ENCODE data around the gene GRIN3A. TPM values are rescaled to one million over a fixed set of nuclear protein-coding genes. Genes with fewer than 3 reads are reported as not detected.

GRIN3A gene
- total RNA-seq, 4 donors from 2014 or later = 0.27 to 0.48 (median 0.37) TPM; not detected in 1

- TF ChIP-seq EP300 (IDR thresholded peaks at IDR 0.05; ENCODE audit: low read depth) (no peak), POLR2A (IDR thresholded peaks at IDR 0.05) (no peak), POLR2AphosphoS5 (IDR thresholded peaks at IDR 0.05) (no peak)
- TF ChIP-seq, protein P1, sequence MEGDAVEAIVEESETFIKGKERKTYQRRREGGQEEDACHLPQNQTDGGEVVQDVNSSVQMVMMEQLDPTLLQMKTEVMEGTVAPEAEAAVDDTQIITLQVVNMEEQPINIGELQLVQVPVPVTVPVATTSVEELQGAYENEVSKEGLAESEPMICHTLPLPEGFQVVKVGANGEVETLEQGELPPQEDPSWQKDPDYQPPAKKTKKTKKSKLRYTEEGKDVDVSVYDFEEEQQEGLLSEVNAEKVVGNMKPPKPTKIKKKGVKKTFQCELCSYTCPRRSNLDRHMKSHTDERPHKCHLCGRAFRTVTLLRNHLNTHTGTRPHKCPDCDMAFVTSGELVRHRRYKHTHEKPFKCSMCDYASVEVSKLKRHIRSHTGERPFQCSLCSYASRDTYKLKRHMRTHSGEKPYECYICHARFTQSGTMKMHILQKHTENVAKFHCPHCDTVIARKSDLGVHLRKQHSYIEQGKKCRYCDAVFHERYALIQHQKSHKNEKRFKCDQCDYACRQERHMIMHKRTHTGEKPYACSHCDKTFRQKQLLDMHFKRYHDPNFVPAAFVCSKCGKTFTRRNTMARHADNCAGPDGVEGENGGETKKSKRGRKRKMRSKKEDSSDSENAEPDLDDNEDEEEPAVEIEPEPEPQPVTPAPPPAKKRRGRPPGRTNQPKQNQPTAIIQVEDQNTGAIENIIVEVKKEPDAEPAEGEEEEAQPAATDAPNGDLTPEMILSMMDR (IDR thresholded peaks at IDR 0.05) = peak; percentile 80 to 90 (median 85)
- H3K27me3 ChIP-seq = no peaks in the 10 kb centered on the region
- no peak overlapping the region for H3K4me3 ChIP-seq
- in situ Hi-C loops (cut with MboI; ENCODE audit: low pct_ligation_motif_present in 1 of 4, low pct_unique_long_range_greater_than_20kb in 1 of 4, low sequenced_read_pairs in 3 of 4) (loop anchor here in 2 of 4 donors (10.0 kb wide), 2 partner anchors 75 to 135 kb away; partner anchors contain the start of genes MRPL50 (in 1 of the 2) and ZNF189 (in 1 of the 2)), intact Hi-C loops (cut with DNase I; ENCODE audit: low total_unique reads) (no loop called here)
- DNase-seq = peak; percentile 77
- H3K9me3 ChIP-seq = no peaks in the 10 kb centered on the region
- WGBS, 2 donors (ENCODE audit: low coverage in 1 of 2) = 19 to 20% methylated on average over 6 of the region's 6 CpGs
- no peaks in the 10 kb centered on the region for H3K36me3 ChIP-seq
- no peak overlapping the region for H3K27ac ChIP-seq
- H3K4me1 ChIP-seq = peaks cover 0 to 17% (median 12%) of the 10 kb centered on the region in 4 donors
These were observed 208.3 kb downstream of the GRIN3A start for GRCh38 chr9:101530076-101530711.

GRCh38 chr9:101528015-101528414 is 210.4 kb downstream of the GRIN3A start:
- Histone ChIP-seq H3K4me1 (peaks cover 0 to 4% (median 1%) of the 10 kb centered on the region in 4 donors), H3K36me3 (no peaks in the 10 kb centered on the region), H3K9me3 (no peaks in the 10 kb centered on the region), H3K27me3 (no peaks in the 10 kb centered on the region), H3K27ac (no peak overlapping the region), H3K4me3 (no peak overlapping the region)
- intact Hi-C loops (cut with DNase I; ENCODE audit: low total_unique reads) = no loop called here
- no peak for DNase-seq
- in situ Hi-C loops (cut with MboI; ENCODE audit: low pct_ligation_motif_present in 1 of 4, low pct_unique_long_range_greater_than_20kb in 1 of 4, low sequenced_read_pairs in 3 of 4) = loop anchor here in 1 of 4 donors (5.0 kb wide), 1 partner anchor 61 kb away; no protein-coding TSS in a partner anchor
- TF ChIP-seq POLR2AphosphoS5 (IDR thresholded peaks at IDR 0.05) (no peak), POLR2A (IDR thresholded peaks at IDR 0.05) (no peak), EP300 (IDR thresholded peaks at IDR 0.05; ENCODE audit: low read depth) (no peak)
- TF ChIP-seq, protein P1 (IDR thresholded peaks at IDR 0.05) = no peak

DNA sequence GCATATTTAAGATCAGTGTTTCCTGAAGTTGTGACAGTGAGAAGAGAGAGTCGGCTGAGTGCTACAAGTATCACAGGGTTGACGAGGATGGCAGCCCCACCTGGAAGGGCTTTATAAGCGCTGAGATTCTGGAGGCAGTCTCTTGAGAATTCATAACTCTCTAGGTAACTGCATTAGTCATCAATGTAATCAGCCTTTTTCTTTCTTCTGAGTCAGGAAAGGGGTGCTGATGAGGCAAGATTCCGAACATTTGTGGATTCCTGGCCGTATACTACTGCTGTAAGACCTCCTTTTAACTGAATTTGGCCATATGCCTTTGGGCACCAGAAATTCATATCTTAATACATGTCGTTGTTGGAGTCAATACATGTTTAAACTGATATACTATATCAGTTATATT is 211.4 kb downstream of the GRIN3A start:
- Histone ChIP-seq H3K27ac (no peak overlapping the region), H3K27me3 (no peaks in the 10 kb centered on the region), H3K4me3 (no peak overlapping the region), H3K4me1 (no peaks in the 10 kb centered on the region), H3K9me3 (no peaks in the 10 kb centered on the region), H3K36me3 (no peaks in the 10 kb centered on the region)
- TF ChIP-seq, protein P1 (IDR thresholded peaks at IDR 0.05) = no peak
- no peak for TF ChIP-seq POLR2AphosphoS5 (IDR thresholded peaks at IDR 0.05)
- TF ChIP-seq POLR2A (IDR thresholded peaks at IDR 0.05) = no peak
- no peak for TF ChIP-seq EP300 (IDR thresholded peaks at IDR 0.05; ENCODE audit: low read depth)
- intact Hi-C loops (cut with DNase I; ENCODE audit: low total_unique reads) = loop anchor here (2.0 kb wide), 1 partner anchor 66 kb away; no protein-coding TSS in a partner anchor
- WGBS, 2 donors (ENCODE audit: low coverage in 1 of 2) = 66 to 80% methylated on average over 4 to 6 of the region's 6 CpGs
- in situ Hi-C loops (cut with MboI; ENCODE audit: low pct_ligation_motif_present in 1 of 4, low pct_unique_long_range_greater_than_20kb in 1 of 4, low sequenced_read_pairs in 3 of 4) = loop anchor here in 1 of 4 donors (5.0 kb wide), 1 partner anchor 60 kb away; no protein-coding TSS in a partner anchor
- no peak for DNase-seq

DNA sequence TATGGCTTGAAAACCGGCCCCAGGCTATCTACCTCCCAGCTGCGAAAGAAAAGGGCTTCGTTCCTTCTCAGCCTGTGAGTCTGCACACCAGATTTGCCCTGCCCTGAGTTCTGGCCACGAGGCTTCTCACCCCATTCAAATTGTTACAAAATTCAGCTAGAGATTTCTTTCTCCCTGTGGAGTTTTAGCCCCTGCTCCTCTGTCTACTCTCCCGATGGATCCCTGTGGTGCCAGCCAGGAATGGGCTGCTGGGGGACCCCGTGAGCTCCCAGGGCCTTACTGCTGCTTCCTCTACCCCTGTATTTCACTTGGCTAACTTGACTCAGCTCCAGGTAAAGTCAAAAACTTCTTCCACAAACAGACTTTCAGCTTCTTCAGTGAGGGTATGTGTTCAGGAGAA is 214.1 kb downstream of the GRIN3A start:
- Histone ChIP-seq H3K4me1 (no peaks in the 10 kb centered on the region), H3K27ac (no peak overlapping the region), H3K36me3 (no peaks in the 10 kb centered on the region), H3K9me3 (no peaks in the 10 kb centered on the region), H3K27me3 (no peaks in the 10 kb centered on the region), H3K4me3 (no peak overlapping the region)
- in situ Hi-C loops (cut with MboI; ENCODE audit: low pct_ligation_motif_present in 1 of 4, low pct_unique_long_range_greater_than_20kb in 1 of 4, low sequenced_read_pairs in 3 of 4) = loop anchor here in 1 of 4 donors (5.0 kb wide), 1 partner anchor 57 kb away; no protein-coding TSS in a partner anchor
- TF ChIP-seq EP300 (IDR thresholded peaks at IDR 0.05; ENCODE audit: low read depth) = no peak
- no peak for TF ChIP-seq POLR2AphosphoS5 (IDR thresholded peaks at IDR 0.05)
- no peak for TF ChIP-seq POLR2A (IDR thresholded peaks at IDR 0.05)
- TF ChIP-seq, protein P1 (IDR thresholded peaks at IDR 0.05) = no peak
- no peak for DNase-seq
- intact Hi-C loops (cut with DNase I; ENCODE audit: low total_unique reads) = no loop called here
- WGBS, 2 donors (ENCODE audit: low coverage in 1 of 2) = 87% methylated on average over 6 of the region's 6 CpGs; no CpG with 5 or more reads in 1 of the 2 donors

Other genes with a start within 250 kb of the GRIN3A start
- gene RNF20, start 204.8 kb downstream of the GRIN3A start, total RNA-seq = 10 to 100 TPM in 3 of 4 donors, 1 to 10 TPM in 1; 9.0 to 21.0 (median 13.9) TPM
- gene PPP3R2, start 143.7 kb downstream of the GRIN3A start, total RNA-seq = not detected

Measured in transverse colon (tissue), 4 donors.